Measurements from ENCODE around the gene FLNB. TPM values are rescaled to one million over a fixed set of nuclear protein-coding genes. Genes with fewer than 3 reads are reported as not detected.

FLNB gene
- total RNA-seq, 1 experiment from 2014 or later = 83.4 TPM

GRCh38 chr3:58023531-58023930, 15.3 kb downstream of the FLNB start:
- peaks cover 72 to 78% of the 10 kb centered on the region in 2 experiments for H3K4me1 Mint-ChIP-seq
- H3K27ac Mint-ChIP-seq = 0 out of 7 replicates have a peak overlapping the region, but pooled peaks of 1 of the 3 experiments have one; percentile 47
- H3K23ac ChIP-seq (ENCODE audit: insufficient read length, low read depth, low read length) = no peak overlapping the region

More at GRCh38 chr3:58023531-58023930, 15.3 kb downstream of the FLNB start:
- DNase-seq = no peak
- H3K36me3 Mint-ChIP-seq (ENCODE audit: insufficient read depth in 1 of 3, low read depth in 3 of 3) = peaks cover 0 to 2% (median 0%) of the 10 kb centered on the region in 3 experiments; a peak in 2 of 7 replicates
- no peak overlapping the region for H3K4me2 ChIP-seq (ENCODE audit: insufficient read depth, insufficient read length, low read length)
- H3T11ph ChIP-seq (ENCODE audit: low read length) = no peak overlapping the region
- no peak overlapping the region for H2BK120ac ChIP-seq (ENCODE audit: low read depth, low read length, poor library complexity, severe bottlenecking)
- H3K9ac ChIP-seq (ENCODE audit: extremely low read depth, insufficient read length, low read length) = no peak overlapping the region
- H2BK5ac ChIP-seq (ENCODE audit: insufficient read length, low read length) = no peak overlapping the region
- H2BK15ac ChIP-seq (ENCODE audit: low read depth, low read length) = no peak overlapping the region
- no peaks in the 10 kb centered on the region for H3K23me2 ChIP-seq (ENCODE audit: insufficient read length, low read depth, low read length, poor library complexity, severe bottlenecking)
- no peak overlapping the region for H2BK12ac ChIP-seq (ENCODE audit: insufficient read length, low read depth, low read length)
- H4K5ac ChIP-seq (ENCODE audit: insufficient read length, low read depth, low read length) = no peak overlapping the region
- no peak overlapping the region for H2AFZ ChIP-seq (ENCODE audit: low read length)
- no peak overlapping the region for H2AK5ac ChIP-seq (ENCODE audit: insufficient read length, low read length)
- H3K14ac ChIP-seq (ENCODE audit: insufficient read depth, low read length) = no peak overlapping the region
- no peak overlapping the region for H4K91ac ChIP-seq (ENCODE audit: insufficient read length, low read depth, low read length)
- H4K20me1 ChIP-seq (ENCODE audit: control insufficient read depth, insufficient read depth, insufficient read length) = no peaks in the 10 kb centered on the region
- no peak overlapping the region for H3K56ac ChIP-seq (ENCODE audit: insufficient read length, low read depth, low read length)
- no peaks in the 10 kb centered on the region for H3K9me3 ChIP-seq (ENCODE audit: control insufficient read depth, low read depth, low read length)
- H3K27me3 ChIP-seq (ENCODE audit: insufficient read depth, low read length) = no peaks in the 10 kb centered on the region
- no peaks in the 10 kb centered on the region; a peak in 1 of 5 replicates for H3K9me3 Mint-ChIP-seq
- H2BK20ac ChIP-seq (ENCODE audit: low read depth, low read length, poor library complexity, severe bottlenecking) = no peak overlapping the region
- no peak overlapping the region for H3K27ac ChIP-seq (ENCODE audit: insufficient read length, low read depth, low read length)
- H4K8ac ChIP-seq (replicated peaks; ENCODE audit: insufficient read length, low read depth, low read length) = no peak overlapping the region
- H3K18ac ChIP-seq (ENCODE audit: insufficient read length, low read depth, low read length) = no peak overlapping the region
- H3K4me1 ChIP-seq (ENCODE audit: insufficient read depth, low read length) = peaks cover 41% of the 10 kb centered on the region; the same call in 1 of the 2 replicates
- WGBS (ENCODE audit: extremely low coverage, insufficient read length, low lambda C conversion rate) = no CpG with 5 or more reads among the region's 2 CpGs
- no peak for TF ChIP-seq CTCF (conservative IDR thresholded peaks at IDR 0.05)
- H3K79me1 ChIP-seq (ENCODE audit: insufficient read depth, low read depth, low read length, poor library complexity, severe bottlenecking) = peaks cover 9% of the 10 kb centered on the region
- H3K79me2 ChIP-seq (ENCODE audit: insufficient read depth, low read length) = peaks cover 21% of the 10 kb centered on the region; the same call in 1 of the 2 replicates
- H3K4me3 Mint-ChIP-seq = no peak overlapping the region
- H3K4ac ChIP-seq (ENCODE audit: low read depth, low read length) = no peak overlapping the region
- no peaks in the 10 kb centered on the region; the same call in 1 of the 2 replicates for H3K27me3 Mint-ChIP-seq (ENCODE audit: low read depth)

Measured in H9 (cell line).